IPS-20b (cell line): ENCODE results near the gene TXN.

Experiments
- H3K27ac ChIP-seq: one replicate; pipeline ENCODE4 v1.5.1; 2013; ENCODE audit warnings: low read length
- H3K27me3 ChIP-seq: 2 replicates; pipeline ENCODE4 v1.6.1; 2013; ENCODE audit warnings: mild to moderate bottlenecking, low read length, inconsistent platforms; ENCODE audit not compliant: insufficient read depth
- H3K36me3 ChIP-seq: 2 replicates; pipeline ENCODE4 v1.6.1; 2013; ENCODE audit warnings: low read depth, mild to moderate bottlenecking, inconsistent platforms, low read length, moderate library complexity; ENCODE audit not compliant: insufficient read depth
- H3K4me1 ChIP-seq: 2 replicates; pipeline ENCODE4 v1.6.1; 2013; ENCODE audit warnings: mild to moderate bottlenecking, control low read depth, inconsistent platforms, low read length, moderate library complexity; ENCODE audit not compliant: insufficient read depth
- H3K4me3 ChIP-seq: 2 replicates; pipeline ENCODE4 v1.5.1; 2013; ENCODE audit warnings: mild to moderate bottlenecking, low read length, inconsistent platforms
- H3K9ac ChIP-seq: 2 replicates; pipeline ENCODE4 v1.6.1; 2013; ENCODE audit warnings: low read depth, mild to moderate bottlenecking, inconsistent platforms, low read length, moderate library complexity
- H3K9me3 ChIP-seq: 2 replicates; pipeline ENCODE4 v1.6.1; 2013; ENCODE audit warnings: mild to moderate bottlenecking, low read depth, low read length, inconsistent platforms; ENCODE audit not compliant: insufficient read depth

Gene TXN

DNA sequence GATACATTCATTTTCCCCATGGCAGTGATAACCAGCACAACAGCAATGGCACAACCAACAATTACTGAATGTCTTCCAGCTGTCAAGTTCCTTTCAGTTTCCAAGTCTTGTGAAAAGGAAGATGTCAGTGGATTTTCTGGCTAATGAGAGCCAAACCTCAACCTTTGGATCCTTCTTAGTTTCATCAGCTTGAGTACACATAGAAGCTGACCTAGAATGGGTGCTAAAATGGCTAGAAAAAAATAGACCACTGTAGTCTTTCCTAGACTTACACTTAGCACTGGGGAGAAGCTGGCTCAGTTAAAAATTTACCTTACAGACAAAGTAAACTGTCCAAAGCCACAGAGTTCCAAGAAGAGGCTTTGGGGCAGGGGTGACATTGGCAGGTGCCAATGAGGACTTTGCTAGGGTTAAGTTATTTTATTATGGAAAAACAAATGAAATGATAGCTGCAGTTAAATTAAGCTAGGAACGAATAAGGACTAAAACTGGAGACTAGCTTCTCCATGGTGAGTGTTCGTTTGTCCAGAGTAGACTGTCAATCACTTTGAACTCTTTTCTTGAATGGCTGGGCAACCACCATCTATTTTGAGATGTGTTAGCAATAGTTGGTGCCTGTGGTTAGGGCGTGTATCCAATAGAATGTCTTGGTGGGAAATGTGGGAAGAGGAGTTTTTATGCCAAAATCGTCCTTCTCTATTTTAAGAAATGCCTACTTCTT is 25.9 kb upstream of the TXN start:
- Histone ChIP-seq H3K27me3 (no peaks in the 10 kb centered on the region), H3K4me3 (no peak overlapping the region), H3K9me3 (no peaks in the 10 kb centered on the region), H3K9ac (no peak overlapping the region), H3K27ac (no peak overlapping the region), H3K4me1 (no peaks in the 10 kb centered on the region), H3K36me3 (no peaks in the 10 kb centered on the region)

DNA sequence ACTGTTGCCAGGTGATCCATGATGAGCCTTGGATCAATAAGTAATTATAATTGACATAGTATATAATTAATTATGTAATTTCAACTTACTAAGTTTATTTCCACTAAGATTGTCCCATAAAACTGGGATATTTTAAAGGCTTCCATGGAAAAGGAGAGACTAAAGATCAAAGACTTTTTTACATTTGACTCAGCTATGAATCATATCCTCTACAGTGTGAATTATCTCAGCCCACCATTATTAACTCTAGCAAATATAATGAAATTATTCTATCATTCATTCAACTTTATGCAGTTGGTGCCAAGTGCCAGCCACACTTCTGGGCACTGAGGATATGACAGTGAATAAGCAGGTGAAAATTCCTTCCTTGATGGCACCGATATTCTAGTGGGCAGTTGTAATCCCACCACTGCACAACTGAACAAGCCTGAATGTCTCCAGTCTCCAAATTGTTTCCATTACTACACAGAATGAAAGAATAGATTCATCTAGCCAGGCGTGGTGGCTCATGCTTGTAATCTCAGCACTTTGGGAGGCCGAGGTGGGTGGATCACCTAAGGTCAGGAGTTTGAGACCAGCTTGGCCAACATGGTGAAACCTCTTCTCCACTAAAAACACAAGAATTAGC is 21.9 kb upstream of the TXN start:
- Histone ChIP-seq H3K36me3 (no peaks in the 10 kb centered on the region), H3K9ac (no peak overlapping the region), H3K27ac (no peak overlapping the region), H3K9me3 (no peaks in the 10 kb centered on the region), H3K27me3 (no peaks in the 10 kb centered on the region), H3K4me3 (no peak overlapping the region), H3K4me1 (no peaks in the 10 kb centered on the region)

DNA sequence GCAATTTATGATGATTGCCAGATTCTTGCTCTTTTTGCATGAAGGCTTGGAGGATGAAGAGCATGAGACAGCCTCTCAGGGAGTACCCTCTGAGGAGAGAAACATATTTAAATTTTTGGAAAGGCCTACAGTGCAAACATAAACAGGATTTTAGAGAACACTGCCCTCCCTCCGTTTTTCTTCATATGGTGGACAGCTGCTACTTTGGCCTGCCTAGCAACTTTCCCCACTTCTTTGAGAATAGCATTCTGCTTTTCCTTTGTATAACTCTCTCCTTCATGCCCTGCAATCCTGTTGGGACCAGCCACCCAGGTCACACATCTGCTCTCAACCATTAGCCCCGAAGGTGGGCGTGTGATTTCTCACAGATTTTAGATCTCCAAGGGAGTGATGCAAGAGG is 20.5 kb upstream of the TXN start:
- Histone ChIP-seq H3K4me1 (no peaks in the 10 kb centered on the region), H3K27me3 (no peaks in the 10 kb centered on the region)

DNA sequence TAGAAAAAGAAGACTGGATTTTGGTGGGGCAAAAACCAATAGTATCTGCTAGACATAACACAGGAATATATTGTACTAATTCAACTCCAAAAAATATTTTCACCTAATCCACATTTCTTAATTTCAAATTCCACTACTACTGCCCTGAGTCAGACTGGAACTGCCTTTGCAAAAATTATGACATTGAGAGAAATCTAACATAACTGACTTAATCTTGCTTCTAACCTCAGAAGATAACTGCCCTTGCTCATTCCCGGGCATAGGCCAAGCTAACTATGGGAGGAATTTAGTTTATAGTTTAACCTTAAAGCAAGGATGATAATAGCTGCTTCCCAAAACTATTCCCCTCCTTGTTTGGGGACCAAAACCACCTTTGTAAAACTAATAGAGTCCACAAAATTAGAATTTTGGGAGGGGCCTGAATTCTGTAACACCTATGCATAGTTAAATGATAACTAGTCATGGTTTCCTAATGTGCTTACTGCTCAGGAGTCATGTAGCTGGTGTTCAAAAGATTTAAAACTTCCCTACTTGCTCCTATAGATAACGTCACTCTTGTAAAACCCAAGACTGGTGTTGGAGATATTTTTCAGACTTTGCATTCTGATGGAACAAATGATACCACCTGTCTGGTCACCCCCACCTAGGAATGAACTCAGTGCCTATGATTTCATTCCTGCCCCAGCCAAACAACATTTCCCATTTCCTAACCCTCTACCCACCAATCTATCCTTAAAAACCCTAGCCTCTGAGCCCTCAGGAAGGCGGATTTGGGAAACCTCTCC is 14.1 kb upstream of the TXN start:
- Histone ChIP-seq H3K9me3 (no peaks in the 10 kb centered on the region), H3K9ac (no peak overlapping the region), H3K27me3 (no peaks in the 10 kb centered on the region)

More for the DNA sequence above, 20.5 kb upstream of the TXN start:
- Histone ChIP-seq H3K9ac (no peak overlapping the region), H3K27ac (no peak overlapping the region), H3K36me3 (no peaks in the 10 kb centered on the region), H3K4me3 (no peak overlapping the region), H3K9me3 (no peaks in the 10 kb centered on the region)

DNA sequence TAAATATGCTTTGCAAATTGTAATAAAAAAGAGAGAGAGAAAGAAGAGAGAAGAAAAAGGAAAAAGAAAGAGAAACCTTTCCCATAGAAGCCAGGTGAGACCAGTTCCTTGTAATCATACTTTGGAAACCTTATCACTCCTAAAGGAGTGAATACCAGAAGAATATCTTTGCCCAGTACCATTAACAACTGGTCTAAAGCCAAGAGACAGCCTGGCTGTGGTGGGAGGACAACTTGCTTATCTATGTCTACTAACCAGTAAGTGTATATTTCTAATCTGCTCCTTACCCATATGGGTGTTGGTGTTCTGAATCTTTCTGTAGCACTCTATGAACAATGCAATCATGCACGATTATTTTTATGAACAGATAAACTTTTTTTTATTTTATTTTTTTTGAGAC is 10.5 kb upstream of the TXN start:
- no peaks in the 10 kb centered on the region for H3K36me3 ChIP-seq
- no peaks in the 10 kb centered on the region for H3K9me3 ChIP-seq
- H3K4me1 ChIP-seq, result no peaks in the 10 kb centered on the region
- no peaks in the 10 kb centered on the region for H3K27me3 ChIP-seq
- H3K9ac ChIP-seq, result no peak overlapping the region
- no peak overlapping the region for H3K4me3 ChIP-seq
- H3K27ac ChIP-seq, result no peak overlapping the region

More for the DNA sequence above, 14.1 kb upstream of the TXN start:
- Histone ChIP-seq H3K4me1 (no peaks in the 10 kb centered on the region), H3K27ac (no peak overlapping the region), H3K36me3 (no peaks in the 10 kb centered on the region), H3K4me3 (no peak overlapping the region)

DNA sequence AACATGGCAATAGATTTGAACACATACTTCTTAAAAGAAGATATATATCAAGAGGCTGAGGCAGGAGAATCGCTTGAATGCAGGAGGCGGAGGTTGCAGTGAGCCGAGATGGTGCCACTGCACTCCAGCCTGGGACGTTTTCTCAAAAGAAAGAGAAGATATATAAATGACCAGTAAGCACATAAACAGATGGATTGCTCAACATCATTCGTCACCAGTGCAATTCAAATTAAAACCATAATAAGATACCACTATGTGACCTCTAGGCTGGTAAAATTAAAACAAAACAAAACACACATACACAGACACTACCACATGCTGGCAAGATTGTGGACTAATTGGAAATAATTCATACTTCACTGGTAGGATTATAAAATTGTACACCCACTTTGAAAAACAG is 5.3 kb upstream of the TXN start:
- no peak overlapping the region for H3K27ac ChIP-seq
- no peaks in the 10 kb centered on the region for H3K27me3 ChIP-seq
- peaks cover 12% of the 10 kb centered on the region; the same call in 1 of the 2 replicates for H3K4me1 ChIP-seq

DNA sequence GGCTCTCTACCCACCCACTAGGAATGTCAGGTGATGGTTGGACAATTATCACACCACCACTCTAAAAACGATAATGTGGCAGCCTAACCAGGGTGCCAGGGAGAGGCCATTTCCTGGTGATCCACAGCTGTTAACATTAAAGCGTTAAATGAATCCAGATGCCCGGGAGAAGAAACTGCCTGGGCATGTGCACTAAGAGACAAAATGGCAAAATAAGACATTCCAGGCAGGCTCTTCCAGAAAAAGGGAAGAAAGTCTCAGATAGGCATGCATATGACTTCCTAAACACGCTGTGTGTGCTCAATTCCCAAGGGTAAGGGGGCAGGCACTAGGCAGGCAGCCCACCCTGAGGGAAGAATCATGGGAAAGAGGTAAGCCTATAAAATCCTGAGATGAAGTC is 4.6 kb upstream of the TXN start:
- no peaks in the 10 kb centered on the region for H3K27me3 ChIP-seq
- H3K9me3 ChIP-seq, result no peaks in the 10 kb centered on the region
- H3K9ac ChIP-seq, result no peak overlapping the region
- no peak overlapping the region for H3K27ac ChIP-seq
- H3K4me1 ChIP-seq, result peaks cover 12% of the 10 kb centered on the region; the same call in 1 of the 2 replicates
- no peaks in the 10 kb centered on the region for H3K36me3 ChIP-seq
- no peak overlapping the region for H3K4me3 ChIP-seq

More for the DNA sequence above, 5.3 kb upstream of the TXN start:
- Histone ChIP-seq H3K9ac (no peak overlapping the region), H3K36me3 (no peaks in the 10 kb centered on the region), H3K4me3 (no peak overlapping the region), H3K9me3 (no peaks in the 10 kb centered on the region)

DNA sequence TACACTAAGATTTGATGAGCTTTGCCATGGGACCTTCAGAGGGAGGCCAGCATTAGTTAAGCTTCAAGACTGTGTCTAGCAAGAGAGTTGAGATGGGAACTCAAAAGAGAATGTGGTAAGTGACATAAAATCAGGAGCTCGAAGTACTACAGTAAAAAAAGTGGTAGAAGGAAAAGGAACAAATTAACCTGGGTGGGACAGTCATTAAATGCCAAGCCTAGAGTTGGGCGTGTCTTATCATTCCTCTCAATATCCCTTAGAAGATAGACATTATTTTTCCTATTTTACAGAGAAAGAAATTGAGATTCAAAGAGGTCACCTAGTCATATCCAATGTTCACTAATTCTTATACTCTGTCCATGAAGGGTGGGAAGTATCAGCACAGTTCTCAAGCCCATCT is 3.3 kb upstream of the TXN start:
- H3K27ac ChIP-seq, result no peak overlapping the region
- peaks cover 13% of the 10 kb centered on the region; the same call in 1 of the 2 replicates for H3K4me1 ChIP-seq
- no peaks in the 10 kb centered on the region for H3K27me3 ChIP-seq
- H3K9ac ChIP-seq, result no peak overlapping the region
- no peak overlapping the region for H3K4me3 ChIP-seq
- H3K9me3 ChIP-seq, result no peaks in the 10 kb centered on the region
- no peaks in the 10 kb centered on the region for H3K36me3 ChIP-seq

DNA sequence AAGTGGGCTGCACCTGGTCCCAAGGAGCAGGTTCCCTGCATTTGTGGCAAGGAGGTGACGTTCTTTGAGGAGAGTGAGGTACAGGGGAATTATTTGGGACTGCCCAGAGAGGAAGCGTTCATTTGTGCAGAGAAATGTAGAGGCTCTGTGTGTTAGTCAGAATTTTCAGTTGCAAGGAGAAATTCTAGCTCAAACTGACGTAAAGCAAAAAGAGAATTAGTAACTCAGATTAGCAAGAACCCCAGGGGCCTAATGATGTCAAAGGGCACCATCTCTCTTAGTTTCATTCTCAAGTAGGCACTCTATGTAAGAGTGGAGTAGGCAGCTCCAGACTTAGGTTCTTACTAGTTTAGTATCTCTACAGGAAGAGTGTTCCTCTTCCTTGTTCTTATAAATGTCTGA is 2.4 kb upstream of the TXN start:
- H3K9me3 ChIP-seq, result no peaks in the 10 kb centered on the region
- peaks cover 21% of the 10 kb centered on the region for H3K4me1 ChIP-seq
- H3K27ac ChIP-seq, result no peak overlapping the region
- no peak overlapping the region for H3K9ac ChIP-seq
- no peaks in the 10 kb centered on the region for H3K36me3 ChIP-seq
- H3K4me3 ChIP-seq, result no peak overlapping the region
- no peaks in the 10 kb centered on the region for H3K27me3 ChIP-seq

DNA sequence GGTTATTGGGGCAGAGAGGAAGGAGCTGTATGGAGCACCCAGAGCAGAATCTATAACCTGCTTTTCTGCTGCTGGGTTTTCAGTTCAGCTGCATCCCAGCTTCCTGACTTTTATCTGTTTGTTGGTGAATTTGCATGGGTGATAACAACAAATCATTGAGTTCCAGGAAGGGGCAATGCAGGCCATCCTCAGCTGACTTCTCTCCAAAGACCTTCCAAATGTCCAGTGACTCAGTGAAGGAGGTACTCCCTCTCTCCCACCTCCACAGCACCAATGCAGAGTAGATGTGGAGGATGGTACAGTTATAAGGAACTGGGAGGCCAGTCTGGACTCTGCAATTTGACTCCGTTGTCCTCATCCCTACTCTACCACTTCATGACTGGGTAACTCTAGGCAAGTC is 1.6 kb upstream of the TXN start:
- Histone ChIP-seq H3K4me1 (peaks cover 24% of the 10 kb centered on the region), H3K9me3 (no peaks in the 10 kb centered on the region), H3K4me3 (peak overlapping the region; percentile 74; the same call in 1 of the 2 replicates), H3K27ac (no peak overlapping the region), H3K36me3 (no peaks in the 10 kb centered on the region), H3K9ac (no peak overlapping the region), H3K27me3 (no peaks in the 10 kb centered on the region)

DNA sequence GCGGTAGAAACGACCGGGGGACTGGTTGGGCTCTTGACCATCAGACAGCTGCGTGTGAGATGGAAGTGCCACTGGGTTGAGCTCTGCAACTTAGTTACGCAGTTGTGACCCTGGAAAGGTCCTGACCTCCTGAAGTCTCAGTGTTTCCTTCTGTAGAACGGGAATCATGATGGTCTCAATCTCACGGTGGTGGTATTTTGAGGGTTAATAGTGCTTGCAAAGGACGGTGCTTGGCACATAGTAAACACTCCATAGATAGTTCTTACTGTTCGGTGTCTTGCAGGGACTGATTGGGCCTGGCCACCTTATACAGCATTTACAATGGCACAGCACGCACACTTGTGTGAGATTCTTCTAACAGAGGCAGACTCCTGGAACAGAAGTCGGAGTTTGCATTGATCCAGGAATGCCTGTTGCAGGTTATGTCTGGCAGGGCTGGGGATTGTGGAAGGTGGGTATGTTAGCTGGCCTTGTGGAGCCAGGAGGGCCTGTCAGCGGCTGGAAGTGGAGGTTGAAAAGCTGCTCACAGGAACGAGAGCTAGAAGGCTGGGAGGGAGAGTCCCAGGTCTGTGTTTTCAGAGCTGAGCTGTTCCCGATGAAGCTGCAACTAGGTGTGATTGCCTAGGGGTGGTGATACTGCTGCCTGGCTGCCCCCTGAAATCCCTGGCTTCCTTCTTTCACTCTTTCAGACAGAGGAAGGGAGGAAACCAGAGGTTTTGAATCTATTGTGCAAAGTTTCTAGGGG is 962 bp upstream of the TXN start:
- Histone ChIP-seq H3K4me1 (peaks cover 24% of the 10 kb centered on the region), H3K27me3 (no peaks in the 10 kb centered on the region), H3K27ac (peak overlapping the region; percentile 30), H3K36me3 (no peaks in the 10 kb centered on the region), H3K4me3 (peak overlapping the region; percentile 74), H3K9me3 (no peaks in the 10 kb centered on the region), H3K9ac (peak overlapping the region; percentile 68)
